GM23338 (cell line): ENCODE data around the gene SNX7. TPM values are rescaled to one million over a fixed set of nuclear protein-coding genes. Genes with fewer than 3 reads are reported as not detected.

Experiments used
- ATAC-seq: fragments of 200-7000 bp; cut with Tn5 transposase; 3 replicates; pipeline ENCODE4 v1.9.1; 2020
- DNase-seq: peaks from one replicate; pipeline ENCODE4 v3.0.0-alpha.2; 2015; ENCODE audit warnings: low spot score
- H2AFZ ChIP-seq: fragments of 200-600 bp; sonication (generic); 2 replicates; pipeline ENCODE4 v1.8.0; 2016; ENCODE audit warnings: antibody characterized with exemption, mild to moderate bottlenecking, moderate library complexity
- H3F3A ChIP-seq: fragments of 200-600 bp; sonication (generic); replicated peaks from 2 replicates; pipeline ENCODE4 v1.8.0; 2017; ENCODE audit warnings: antibody characterized with exemption, mixed run types, low read depth
- H3K27ac ChIP-seq: fragments of 200-600 bp; sonication (generic); 2 replicates; pipeline ENCODE4 v1.6.1; 2016; ENCODE audit warnings: low read depth
- H3K27me3 ChIP-seq: fragments of 200-600 bp; sonication (generic); 2 replicates; pipeline ENCODE4 v1.8.0; 2016; ENCODE audit warnings: mild to moderate bottlenecking, mixed run types, moderate library complexity; ENCODE audit not compliant: insufficient read depth
- H3K36me3 ChIP-seq: fragments of 200-600 bp; sonication (generic); 2 replicates; pipeline ENCODE4 v1.8.0; 2016; ENCODE audit warnings: mild to moderate bottlenecking; ENCODE audit not compliant: insufficient read depth
- H3K4me1 ChIP-seq: fragments of 200-600 bp; sonication (generic); 2 replicates; pipeline ENCODE4 v1.8.0; 2016; ENCODE audit warnings: mild to moderate bottlenecking, moderate library complexity; ENCODE audit not compliant: insufficient read depth
- H3K4me2 ChIP-seq: fragments of 200-600 bp; sonication (generic); 2 replicates; pipeline ENCODE4 v1.7.1; 2017; ENCODE audit warnings: mixed run types
- H3K4me3 ChIP-seq: fragments of 200-600 bp; sonication (generic); 2 replicates; pipeline ENCODE4 v1.6.1; 2016; ENCODE audit warnings: mixed run types
- H3K79me2 ChIP-seq: fragments of 200-600 bp; sonication (generic); replicated peaks from 2 replicates; pipeline ENCODE4 v1.8.0; 2017; ENCODE audit warnings: mild to moderate bottlenecking; ENCODE audit not compliant: insufficient read depth
- H3K9me2 ChIP-seq: fragments of 200-600 bp; sonication (generic); 2 replicates; pipeline ENCODE4 v1.8.0; 2017; ENCODE audit not compliant: insufficient read depth
- H4K20me1 ChIP-seq: fragments of 200-600 bp; sonication (generic); replicated peaks from 2 replicates; pipeline ENCODE4 v1.8.0; 2017; ENCODE audit warnings: mild to moderate bottlenecking; ENCODE audit not compliant: insufficient read depth
- H3K27ac Mint-ChIP-seq: 2 replicates; pipeline ENCODE4 v1.8.0; 2020; ENCODE audit warnings: inconsistent platforms, mild to moderate bottlenecking, moderate library complexity, mixed read lengths
- H3K27me3 Mint-ChIP-seq: 3 replicates; pipeline ENCODE4 v1.8.0; 2022; ENCODE audit warnings: low read depth, mild to moderate bottlenecking, moderate library complexity, mixed read lengths, inconsistent platforms; ENCODE audit not compliant: insufficient read depth, poor library complexity
- H3K36me3 Mint-ChIP-seq: 3 replicates; pipeline ENCODE4 v1.8.0; 2021; ENCODE audit warnings: low read depth, mild to moderate bottlenecking, inconsistent platforms, moderate library complexity, mixed read lengths
- H3K4me1 Mint-ChIP-seq: 3 replicates; pipeline ENCODE4 v1.8.0; 2020; ENCODE audit warnings: mild to moderate bottlenecking, inconsistent platforms, mixed read lengths
- H3K4me3 Mint-ChIP-seq: 3 replicates; pipeline ENCODE4 v1.8.0; 2021; ENCODE audit warnings: moderate library complexity, mild to moderate bottlenecking, inconsistent platforms, mixed read lengths
- H3K9me3 Mint-ChIP-seq: 3 replicates; pipeline ENCODE4 v1.8.0; 2020; ENCODE audit warnings: moderate library complexity, mild to moderate bottlenecking, inconsistent platforms, mixed read lengths
- POLR2AphosphoS5 ChIP-seq: IDR thresholded peaks from 2 replicates; pipeline ENCODE4 v1.6.1; 2016; ENCODE audit warnings: antibody characterized with exemption, low read depth
- STAT1 ChIP-seq: IDR thresholded peaks from one replicate; pipeline ENCODE4 v1.6.1; 2016; ENCODE audit warnings: antibody characterized with exemption; ENCODE audit not compliant: unreplicated experiment
- ZNF114 ChIP-seq: fragments of 250-450 bp; sonication (Bioruptor Pico); IDR thresholded peaks from 2 replicates; pipeline ENCODE4 v1.5.0; 2020; ENCODE audit warnings: mild to moderate bottlenecking, moderate library complexity
- polyA plus RNA-seq: library from polyadenylated mRNA; unstranded; fragments of >200 nt; fragmentation: Nextera tagmentation; extraction: Ambion mirVana; gene quantifications from 2 replicates; pipeline ENCODE4 v1.2.1, GENCODE V29; 2016
- total RNA-seq: library from RNA; depleted of rRNA; stranded (reverse); fragments of >200 nt; shearing (Covaris generic); gene quantifications from 2 replicates; pipeline ENCODE4 v1.2.3, GENCODE V29; 2014
- TF ChIP-seq, protein P1 (sequence below): fragments of 250-450 bp; sonication (Bioruptor Pico); IDR thresholded peaks from 2 replicates; pipeline ENCODE4 v1.5.0; 2020; ENCODE audit warnings: mild to moderate bottlenecking, moderate library complexity

SNX7 gene
- total and polyA plus RNA-seq, 2 experiments from 2014 or later: 20.4 to 23.0 TPM

DNA sequence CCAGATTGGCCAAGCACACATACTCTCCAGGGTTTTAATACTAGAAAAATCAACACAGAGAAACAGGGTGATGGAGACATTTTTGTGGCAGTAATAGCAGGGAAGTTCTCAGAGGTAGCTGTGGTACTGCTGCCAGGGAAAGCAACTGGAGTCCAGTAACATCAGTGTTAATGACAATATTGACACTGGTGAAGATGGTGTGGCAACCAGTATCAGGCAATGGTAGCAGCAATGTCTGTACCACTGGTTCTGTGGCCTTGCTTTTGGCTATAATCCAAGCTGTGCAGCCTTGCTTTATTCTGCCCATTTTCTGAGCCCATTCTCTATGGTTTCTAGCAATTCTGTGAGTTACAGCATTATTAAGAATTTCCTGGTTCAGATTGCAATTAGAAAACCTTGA, 1.6 kb upstream of the SNX7 start:
- H3K4me2 ChIP-seq: no peak overlapping the region
- H3F3A ChIP-seq: no peaks in the 10 kb centered on the region
- H3K4me1 ChIP-seq: peaks cover 12% of the 10 kb centered on the region
- peaks cover 3% of the 10 kb centered on the region for H3K27me3 Mint-ChIP-seq
- TF ChIP-seq, protein P1, sequence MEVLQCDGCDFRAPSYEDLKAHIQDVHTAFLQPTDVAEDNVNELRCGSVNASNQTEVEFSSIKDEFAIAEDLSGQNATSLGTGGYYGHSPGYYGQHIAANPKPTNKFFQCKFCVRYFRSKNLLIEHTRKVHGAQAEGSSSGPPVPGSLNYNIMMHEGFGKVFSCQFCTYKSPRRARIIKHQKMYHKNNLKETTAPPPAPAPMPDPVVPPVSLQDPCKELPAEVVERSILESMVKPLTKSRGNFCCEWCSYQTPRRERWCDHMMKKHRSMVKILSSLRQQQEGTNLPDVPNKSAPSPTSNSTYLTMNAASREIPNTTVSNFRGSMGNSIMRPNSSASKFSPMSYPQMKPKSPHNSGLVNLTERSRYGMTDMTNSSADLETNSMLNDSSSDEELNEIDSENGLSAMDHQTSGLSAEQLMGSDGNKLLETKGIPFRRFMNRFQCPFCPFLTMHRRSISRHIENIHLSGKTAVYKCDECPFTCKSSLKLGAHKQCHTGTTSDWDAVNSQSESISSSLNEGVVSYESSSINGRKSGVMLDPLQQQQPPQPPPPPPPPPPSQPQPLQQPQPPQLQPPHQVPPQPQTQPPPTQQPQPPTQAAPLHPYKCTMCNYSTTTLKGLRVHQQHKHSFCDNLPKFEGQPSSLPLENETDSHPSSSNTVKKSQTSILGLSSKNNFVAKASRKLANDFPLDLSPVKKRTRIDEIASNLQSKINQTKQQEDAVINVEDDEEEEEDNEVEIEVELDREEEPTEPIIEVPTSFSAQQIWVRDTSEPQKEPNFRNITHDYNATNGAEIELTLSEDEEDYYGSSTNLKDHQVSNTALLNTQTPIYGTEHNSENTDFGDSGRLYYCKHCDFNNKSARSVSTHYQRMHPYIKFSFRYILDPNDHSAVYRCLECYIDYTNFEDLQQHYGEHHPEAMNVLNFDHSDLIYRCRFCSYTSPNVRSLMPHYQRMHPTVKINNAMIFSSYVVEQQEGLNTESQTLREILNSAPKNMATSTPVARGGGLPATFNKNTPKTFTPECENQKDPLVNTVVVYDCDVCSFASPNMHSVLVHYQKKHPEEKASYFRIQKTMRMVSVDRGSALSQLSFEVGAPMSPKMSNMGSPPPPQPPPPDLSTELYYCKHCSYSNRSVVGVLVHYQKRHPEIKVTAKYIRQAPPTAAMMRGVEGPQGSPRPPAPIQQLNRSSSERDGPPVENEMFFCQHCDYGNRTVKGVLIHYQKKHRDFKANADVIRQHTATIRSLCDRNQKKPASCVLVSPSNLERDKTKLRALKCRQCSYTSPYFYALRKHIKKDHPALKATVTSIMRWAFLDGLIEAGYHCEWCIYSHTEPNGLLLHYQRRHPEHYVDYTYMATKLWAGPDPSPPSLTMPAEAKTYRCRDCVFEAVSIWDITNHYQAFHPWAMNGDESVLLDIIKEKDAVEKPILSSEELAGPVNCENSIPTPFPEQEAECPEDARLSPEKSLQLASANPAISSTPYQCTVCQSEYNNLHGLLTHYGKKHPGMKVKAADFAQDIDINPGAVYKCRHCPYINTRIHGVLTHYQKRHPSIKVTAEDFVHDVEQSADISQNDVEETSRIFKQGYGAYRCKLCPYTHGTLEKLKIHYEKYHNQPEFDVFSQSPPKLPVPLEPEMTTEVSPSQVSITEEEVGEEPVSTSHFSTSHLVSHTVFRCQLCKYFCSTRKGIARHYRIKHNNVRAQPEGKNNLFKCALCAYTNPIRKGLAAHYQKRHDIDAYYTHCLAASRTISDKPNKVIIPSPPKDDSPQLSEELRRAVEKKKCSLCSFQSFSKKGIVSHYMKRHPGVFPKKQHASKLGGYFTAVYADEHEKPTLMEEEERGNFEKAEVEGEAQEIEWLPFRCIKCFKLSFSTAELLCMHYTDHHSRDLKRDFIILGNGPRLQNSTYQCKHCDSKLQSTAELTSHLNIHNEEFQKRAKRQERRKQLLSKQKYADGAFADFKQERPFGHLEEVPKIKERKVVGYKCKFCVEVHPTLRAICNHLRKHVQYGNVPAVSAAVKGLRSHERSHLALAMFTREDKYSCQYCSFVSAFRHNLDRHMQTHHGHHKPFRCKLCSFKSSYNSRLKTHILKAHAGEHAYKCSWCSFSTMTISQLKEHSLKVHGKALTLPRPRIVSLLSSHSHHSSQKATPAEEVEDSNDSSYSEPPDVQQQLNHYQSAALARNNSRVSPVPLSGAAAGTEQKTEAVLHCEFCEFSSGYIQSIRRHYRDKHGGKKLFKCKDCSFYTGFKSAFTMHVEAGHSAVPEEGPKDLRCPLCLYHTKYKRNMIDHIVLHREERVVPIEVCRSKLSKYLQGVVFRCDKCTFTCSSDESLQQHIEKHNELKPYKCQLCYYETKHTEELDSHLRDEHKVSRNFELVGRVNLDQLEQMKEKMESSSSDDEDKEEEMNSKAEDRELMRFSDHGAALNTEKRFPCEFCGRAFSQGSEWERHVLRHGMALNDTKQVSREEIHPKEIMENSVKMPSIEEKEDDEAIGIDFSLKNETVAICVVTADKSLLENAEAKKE (CRISPR knock-in tag): no peak
- no peaks in the 10 kb centered on the region for H3K36me3 Mint-ChIP-seq
- no peaks in the 10 kb centered on the region for H3K9me2 ChIP-seq
- H3K4me3 ChIP-seq: no peak overlapping the region
- no peak for ATAC-seq
- 0 out of 3 replicates have a peak, but pooled peaks cover 2% of the 10 kb centered on the region for H3K9me3 Mint-ChIP-seq
- no peaks in the 10 kb centered on the region for H3K36me3 ChIP-seq
- H3K4me3 Mint-ChIP-seq: no peak overlapping the region
- no peaks in the 10 kb centered on the region for H4K20me1 ChIP-seq
- no peak overlapping the region for H2AFZ ChIP-seq
- no peak overlapping the region for H3K27ac ChIP-seq
- H3K27ac Mint-ChIP-seq: no peak overlapping the region
- peaks cover 18% of the 10 kb centered on the region for H3K4me1 Mint-ChIP-seq
- peaks cover 17% of the 10 kb centered on the region; the same call in 1 of the 2 replicates for H3K79me2 ChIP-seq
- no peaks in the 10 kb centered on the region; the same call in 1 of the 2 replicates for H3K27me3 ChIP-seq
- no peak for DNase-seq

DNA sequence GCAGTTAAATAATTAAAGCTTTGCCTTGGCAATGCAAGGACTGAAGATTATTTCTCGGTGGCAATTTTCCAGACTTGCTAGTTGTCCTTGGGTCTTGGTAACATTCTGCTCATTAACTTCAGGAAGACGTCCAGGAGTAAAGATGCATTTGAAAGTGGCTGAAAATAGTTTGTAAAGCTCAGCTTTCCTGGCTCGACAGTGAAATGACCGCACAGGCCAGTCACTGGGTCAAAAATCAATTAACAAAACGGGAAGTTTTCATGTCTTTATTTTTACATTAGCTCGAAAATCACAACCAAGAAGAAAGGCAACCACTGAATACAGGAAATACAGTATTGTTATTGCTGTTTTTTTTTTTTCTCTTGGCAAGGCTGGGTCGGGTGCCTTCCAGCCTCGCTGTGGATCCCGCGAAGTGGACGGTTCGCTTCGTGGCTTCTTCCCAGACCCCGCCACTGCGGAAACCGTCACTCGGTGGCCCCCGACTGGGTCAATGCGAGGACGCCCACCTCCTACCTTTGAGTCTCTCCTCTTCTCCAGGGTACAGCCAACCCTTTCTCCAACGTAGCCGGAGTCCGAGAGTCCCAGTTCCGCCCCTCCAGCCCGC, 479 bp upstream of the SNX7 start:
- H4K20me1 ChIP-seq: no peaks in the 10 kb centered on the region
- DNase-seq: no peak
- H3K9me3 Mint-ChIP-seq: 0 out of 3 replicates have a peak, but pooled peaks cover 2% of the 10 kb centered on the region
- H3K27me3 ChIP-seq: no peaks in the 10 kb centered on the region; the same call in 1 of the 2 replicates
- peaks cover 3% of the 10 kb centered on the region for H3K27me3 Mint-ChIP-seq
- H3K4me3 Mint-ChIP-seq: peak overlapping the region; percentile 74
- H3K27ac Mint-ChIP-seq: no peak overlapping the region; the same call in 1 of the 2 replicates
- no peaks in the 10 kb centered on the region for H3F3A ChIP-seq
- peaks cover 18% of the 10 kb centered on the region for H3K4me1 Mint-ChIP-seq
- no peak for ATAC-seq
- H3K9me2 ChIP-seq: no peaks in the 10 kb centered on the region
- H3K4me2 ChIP-seq: peak overlapping the region; percentile 100
- H3K27ac ChIP-seq: no peak overlapping the region
- peak overlapping the region; percentile 96 for H2AFZ ChIP-seq
- peak overlapping the region; percentile 98 for H3K4me3 ChIP-seq
- H3K36me3 Mint-ChIP-seq: no peaks in the 10 kb centered on the region
- no peaks in the 10 kb centered on the region for H3K36me3 ChIP-seq
- peaks cover 22% of the 10 kb centered on the region; the same call in 1 of the 2 replicates for H3K79me2 ChIP-seq
- H3K4me1 ChIP-seq: peaks cover 12% of the 10 kb centered on the region
- TF ChIP-seq POLR2AphosphoS5: peak; percentile 54; the same call in 1 of the 2 replicates
- TF ChIP-seq, protein P1 (CRISPR knock-in tag): no peak
- no peak for TF ChIP-seq STAT1
- TF ChIP-seq ZNF114: no peak
